ENCODE measurements around the gene NPLOC4.

Gene NPLOC4

DNA sequence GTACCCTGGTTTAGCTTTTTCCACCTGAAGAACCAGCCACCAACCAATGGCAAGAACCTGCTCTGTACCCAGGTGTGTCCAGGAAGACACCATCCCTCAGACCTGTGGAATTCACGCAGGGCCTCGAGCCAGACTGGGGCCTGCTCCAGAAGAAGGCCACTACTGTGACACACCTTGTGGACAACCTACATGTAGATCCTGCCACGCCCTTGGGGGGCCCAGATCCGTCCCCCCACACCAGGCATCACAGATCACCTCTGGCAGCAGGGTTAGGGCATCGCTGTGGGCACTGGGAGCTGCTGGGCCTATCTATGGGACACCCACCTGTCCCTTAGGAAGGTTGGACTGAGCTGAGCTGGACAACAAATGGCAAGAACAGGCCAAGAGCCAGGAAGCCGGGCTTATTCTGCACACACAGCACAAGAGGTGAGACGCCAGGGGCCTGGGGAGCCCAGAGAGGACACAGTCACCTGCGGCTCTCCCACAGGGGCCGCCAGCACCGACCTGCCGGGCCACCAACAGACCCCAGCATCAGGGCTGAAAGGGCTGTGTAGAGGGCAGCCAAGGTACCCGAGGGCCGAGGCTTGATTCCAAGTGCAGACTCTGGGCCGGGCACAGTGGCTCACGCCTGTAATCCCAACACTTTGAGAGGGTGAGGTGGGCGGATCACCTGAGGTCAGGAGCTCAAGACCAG is 92.5 kb downstream of the NPLOC4 start:
- ATAC-seq (ENCODE audit: insufficient read depth, low read depth) (no peak), DNase-seq (no peak)
- no peak for TF ChIP-seq EZH2 (IDR thresholded peaks at IDR 0.05; ENCODE audit: borderline replicate concordance, low read depth, low read length, severe bottlenecking)
- TF ChIP-seq CTCF (IDR thresholded peaks at IDR 0.05; ENCODE audit: borderline replicate concordance, extremely low read depth, low read length, poor library complexity, severe bottlenecking): no peak
- no peaks in the 10 kb centered on the region for H3K9me3 ChIP-seq (ENCODE audit: insufficient read depth, low read length, severe bottlenecking)
- no peak overlapping the region for H2AFZ ChIP-seq (ENCODE audit: low read depth, low read length)
- no peak overlapping the region for H3K4me3 ChIP-seq (ENCODE audit: low read depth in 1 of 2, low read length in 2 of 2)
- H3K27ac ChIP-seq (ENCODE audit: low read length): no peak overlapping the region
- peaks cover 5% of the 10 kb centered on the region for H3K79me2 ChIP-seq (ENCODE audit: insufficient read depth, low read length)
- no peaks in the 10 kb centered on the region for H3K27me3 ChIP-seq (ENCODE audit: insufficient read depth, low read length, poor library complexity)
- H4K20me1 ChIP-seq (ENCODE audit: insufficient read depth, low read length): 0 out of 2 replicates have a peak, but pooled peaks cover 8% of the 10 kb centered on the region
- no peak overlapping the region for H3K9ac ChIP-seq (ENCODE audit: low read depth, low read length)
- peaks cover 5% of the 10 kb centered on the region; the same call in 1 of the 2 replicates for H3K4me1 ChIP-seq (ENCODE audit: insufficient read depth, low read length)
- H3K4me2 ChIP-seq (ENCODE audit: insufficient read depth, low read length): no peak overlapping the region
- peaks cover 87% of the 10 kb centered on the region for H3K36me3 ChIP-seq (ENCODE audit: insufficient read depth, low read length)

DNA sequence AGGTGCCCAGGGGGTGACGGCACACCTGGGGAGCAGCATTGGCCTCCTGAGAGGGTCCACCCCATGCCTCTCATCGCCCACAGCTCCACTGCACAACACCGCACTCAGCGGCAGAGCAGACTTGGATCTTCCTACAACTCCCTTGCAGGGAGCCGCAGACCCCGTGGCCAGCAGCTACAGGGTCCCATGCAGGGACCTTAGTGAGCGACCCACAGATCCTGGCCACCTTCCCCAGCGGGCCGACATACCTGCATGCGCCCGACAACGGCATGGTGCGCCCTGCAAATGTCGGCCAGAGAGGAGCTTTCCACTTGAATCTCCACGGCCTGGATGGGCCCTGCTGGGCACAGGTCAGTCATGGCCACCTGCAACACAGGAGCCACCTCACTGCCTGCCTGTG is 93.2 kb downstream of the NPLOC4 start:
- H3K36me3 ChIP-seq (ENCODE audit: insufficient read depth, low read length): peaks cover 88% of the 10 kb centered on the region

GRCh38 chr17:81543339-81543675 is 93.6 kb downstream of the NPLOC4 start:
- no peaks in the 10 kb centered on the region for H3K79me2 ChIP-seq (ENCODE audit: insufficient read depth, low read length)
- peaks cover 9% of the 10 kb centered on the region; the same call in 1 of the 2 replicates for H4K20me1 ChIP-seq (ENCODE audit: insufficient read depth, low read length)
- no peak for TF ChIP-seq CTCF (IDR thresholded peaks at IDR 0.05; ENCODE audit: borderline replicate concordance, extremely low read depth, low read length, poor library complexity, severe bottlenecking)
- no peak for TF ChIP-seq EZH2 (IDR thresholded peaks at IDR 0.05; ENCODE audit: borderline replicate concordance, low read depth, low read length, severe bottlenecking)
- no peak overlapping the region for H3K9ac ChIP-seq (ENCODE audit: low read depth, low read length)
- DNase-seq: no peak
- no peak for ATAC-seq (ENCODE audit: insufficient read depth, low read depth)
- H3K4me3 ChIP-seq (ENCODE audit: low read depth in 1 of 2, low read length in 2 of 2): no peak overlapping the region
- H3K9me3 ChIP-seq (ENCODE audit: insufficient read depth, low read length, severe bottlenecking): no peaks in the 10 kb centered on the region
- H3K27me3 ChIP-seq (ENCODE audit: insufficient read depth, low read length, poor library complexity): no peaks in the 10 kb centered on the region
- H3K4me2 ChIP-seq (ENCODE audit: insufficient read depth, low read length): no peak overlapping the region
- no peak overlapping the region for H3K27ac ChIP-seq (ENCODE audit: low read length)
- no peaks in the 10 kb centered on the region for H3K4me1 ChIP-seq (ENCODE audit: insufficient read depth, low read length)
- no peak overlapping the region for H2AFZ ChIP-seq (ENCODE audit: low read depth, low read length)
- peaks cover 89% of the 10 kb centered on the region for H3K36me3 ChIP-seq (ENCODE audit: insufficient read depth, low read length)

More for the DNA sequence above, 93.2 kb downstream of the NPLOC4 start:
- H3K4me1 ChIP-seq (ENCODE audit: insufficient read depth, low read length): no peaks in the 10 kb centered on the region
- no peak for TF ChIP-seq EZH2 (IDR thresholded peaks at IDR 0.05; ENCODE audit: borderline replicate concordance, low read depth, low read length, severe bottlenecking)
- TF ChIP-seq CTCF (IDR thresholded peaks at IDR 0.05; ENCODE audit: borderline replicate concordance, extremely low read depth, low read length, poor library complexity, severe bottlenecking): no peak
- H2AFZ ChIP-seq (ENCODE audit: low read depth, low read length): no peak overlapping the region
- H3K9me3 ChIP-seq (ENCODE audit: insufficient read depth, low read length, severe bottlenecking): no peaks in the 10 kb centered on the region
- DNase-seq (no peak), ATAC-seq (ENCODE audit: insufficient read depth, low read depth) (no peak)
- H3K27ac ChIP-seq (ENCODE audit: low read length): no peak overlapping the region
- H4K20me1 ChIP-seq (ENCODE audit: insufficient read depth, low read length): peaks cover 7% of the 10 kb centered on the region; the same call in 1 of the 2 replicates
- no peak overlapping the region for H3K9ac ChIP-seq (ENCODE audit: low read depth, low read length)
- no peaks in the 10 kb centered on the region for H3K27me3 ChIP-seq (ENCODE audit: insufficient read depth, low read length, poor library complexity)
- H3K79me2 ChIP-seq (ENCODE audit: insufficient read depth, low read length): no peaks in the 10 kb centered on the region
- H3K4me3 ChIP-seq (ENCODE audit: low read depth in 1 of 2, low read length in 2 of 2): no peak overlapping the region
- H3K4me2 ChIP-seq (ENCODE audit: insufficient read depth, low read length): no peak overlapping the region

Measured in DND-41 (cell line).